Activated gamma-delta T cell (primary cell): ENCODE data around the gene LRFN2.

Experiments
- DNase-seq: peaks from one replicate; lab custom pipeline; 2025; lab: John Stamatoyannopoulos, UW

Gene LRFN2

DNA sequence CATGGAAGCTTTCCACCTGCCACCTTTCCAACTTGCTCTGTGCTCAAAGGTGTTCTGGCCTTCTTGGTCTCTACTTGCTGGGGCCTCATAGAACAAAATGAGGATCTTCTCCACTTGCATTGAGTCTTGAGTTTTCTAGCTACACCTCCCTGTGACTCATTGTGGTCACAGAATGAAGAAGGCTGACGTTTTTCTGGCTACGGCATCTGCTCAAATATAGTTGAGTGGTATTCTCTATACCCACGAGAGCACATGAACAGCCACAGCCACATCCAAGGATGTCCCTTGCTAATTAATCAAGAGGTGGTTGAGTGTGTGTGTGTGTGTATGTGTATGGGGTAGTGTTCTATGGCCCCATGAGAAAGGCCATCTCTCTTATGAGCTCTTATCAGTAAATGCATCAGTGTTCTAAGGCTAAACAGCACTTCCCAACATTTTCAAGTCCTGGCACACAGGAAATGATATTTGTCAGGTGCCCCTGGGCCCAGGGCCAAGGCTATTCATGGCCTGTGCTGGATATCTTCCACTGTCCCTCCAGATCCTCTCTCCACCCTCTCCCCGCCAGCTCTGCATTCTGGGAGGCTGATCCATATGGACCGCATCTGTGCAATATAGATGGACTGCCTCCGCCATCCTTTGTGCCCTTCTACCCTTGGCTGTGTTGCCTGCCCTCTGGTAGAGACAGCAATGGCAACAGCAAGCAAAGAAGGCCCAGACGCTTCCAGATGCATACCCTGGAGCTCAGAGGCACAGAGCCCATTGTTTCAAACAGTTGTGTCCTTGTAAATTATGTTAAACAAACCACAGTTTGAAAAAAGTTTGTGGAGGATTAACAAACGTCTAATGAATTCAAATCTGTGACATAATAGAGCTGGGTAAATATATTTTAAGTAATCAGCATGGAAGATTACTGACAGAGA is 150.2 kb downstream of the LRFN2 start:
- no peak for DNase-seq

GRCh38 chr6:40432982-40433381 is 154.2 kb downstream of the LRFN2 start:
- no peak for DNase-seq

GRCh38 chr6:40431706-40432105 is 155.5 kb downstream of the LRFN2 start:
- no peak for DNase-seq

DNA sequence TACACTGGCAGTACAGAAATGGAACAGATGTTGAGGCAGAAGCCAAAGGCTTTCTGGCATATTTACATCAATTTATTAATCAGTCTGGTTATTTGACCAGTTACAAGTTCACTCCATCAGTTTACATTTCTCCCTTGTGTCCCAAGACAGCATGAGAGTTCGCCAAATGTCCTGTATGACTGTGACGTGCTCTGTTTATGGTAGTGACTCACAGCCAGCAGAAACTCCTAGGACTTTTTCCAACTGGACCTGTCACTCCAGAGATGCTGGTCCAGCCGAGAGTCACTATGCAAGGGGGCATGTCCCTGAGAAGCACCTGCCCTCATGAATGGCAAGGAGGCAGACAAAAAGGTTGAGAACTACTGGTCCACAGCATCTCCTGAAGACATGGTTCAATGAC is 160.0 kb downstream of the LRFN2 start:
- no peak for DNase-seq

DNA sequence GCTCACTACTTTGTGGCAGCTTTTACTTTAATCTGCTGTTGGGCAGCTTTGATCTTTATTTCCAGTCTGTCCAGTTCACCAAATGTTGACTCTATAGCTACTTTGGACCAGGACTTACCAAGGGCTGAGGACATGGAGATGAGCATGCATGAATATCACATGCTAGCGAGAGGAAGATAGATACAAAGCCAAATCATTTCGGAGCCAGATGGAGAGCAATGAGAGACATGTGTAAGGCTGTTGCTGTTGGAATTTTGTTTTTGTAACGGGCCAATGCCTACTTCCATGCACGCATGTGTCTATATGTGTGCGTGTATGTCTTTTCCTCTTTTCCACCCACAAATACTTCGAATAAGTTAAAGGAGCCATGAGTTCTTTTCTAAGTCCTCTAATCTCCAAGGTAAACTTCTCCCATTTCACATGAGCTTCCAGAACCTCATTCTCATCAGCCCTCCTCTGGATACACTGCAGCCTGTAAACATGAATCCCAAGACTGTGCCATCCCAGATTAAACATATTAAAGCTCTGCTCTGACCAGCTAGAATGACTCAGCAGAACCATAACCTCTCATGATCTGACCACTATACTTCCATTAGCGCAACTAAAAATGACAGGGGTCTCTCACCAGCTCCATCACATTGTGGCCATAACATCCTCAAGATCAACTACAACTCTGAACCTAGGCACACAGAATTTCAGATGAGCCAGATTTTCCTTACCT is 160.7 kb downstream of the LRFN2 start:
- DNase-seq, result no peak

- DNase-seq, result no peak
Measured at GRCh38 chr6:40425192-40425919, 161.8 kb downstream of the LRFN2 start.

- DNase-seq, result no peak
Measured at GRCh38 chr6:40422046-40422445, 165.1 kb downstream of the LRFN2 start.

DNA sequence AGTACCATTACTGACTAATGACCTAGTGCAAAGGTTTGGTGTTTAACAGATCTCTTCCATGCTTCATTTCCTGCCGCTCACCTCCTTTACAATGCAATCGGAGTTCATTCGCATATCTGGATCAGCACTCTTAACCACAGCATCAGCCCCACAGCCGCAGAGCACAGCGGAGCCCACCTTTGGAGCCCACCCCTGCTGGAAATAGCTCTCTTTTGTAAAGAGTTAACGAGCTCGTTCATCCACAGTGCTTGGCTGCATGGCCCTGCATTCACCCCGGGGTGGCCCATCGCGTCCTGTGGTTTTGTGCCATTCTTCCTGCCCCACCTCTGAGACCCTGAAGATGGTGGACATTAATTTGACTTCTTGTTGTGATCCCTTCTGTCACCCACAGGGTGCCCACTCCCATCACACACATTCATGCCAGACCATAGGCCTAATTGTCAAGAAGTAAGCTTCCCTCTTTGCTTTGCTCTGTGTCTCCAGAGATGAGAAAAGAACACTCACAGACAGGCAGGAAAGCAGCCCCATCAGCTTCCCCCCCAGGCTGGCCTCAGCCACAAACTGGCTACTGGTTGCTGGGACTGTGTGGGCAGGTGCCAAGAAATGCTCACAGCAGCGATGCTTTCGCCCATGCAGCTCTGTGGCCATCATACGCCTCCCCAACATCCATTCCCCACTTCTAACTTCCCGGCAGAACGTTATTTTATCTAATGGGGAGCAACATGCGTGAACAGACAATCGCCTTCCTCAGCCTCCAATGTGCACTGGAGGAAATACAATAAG is 167.0 kb downstream of the LRFN2 start:
- DNase-seq, result no peak

- no peak for DNase-seq
Measured at GRCh38 chr6:40419377-40419776, 167.8 kb downstream of the LRFN2 start.

DNA sequence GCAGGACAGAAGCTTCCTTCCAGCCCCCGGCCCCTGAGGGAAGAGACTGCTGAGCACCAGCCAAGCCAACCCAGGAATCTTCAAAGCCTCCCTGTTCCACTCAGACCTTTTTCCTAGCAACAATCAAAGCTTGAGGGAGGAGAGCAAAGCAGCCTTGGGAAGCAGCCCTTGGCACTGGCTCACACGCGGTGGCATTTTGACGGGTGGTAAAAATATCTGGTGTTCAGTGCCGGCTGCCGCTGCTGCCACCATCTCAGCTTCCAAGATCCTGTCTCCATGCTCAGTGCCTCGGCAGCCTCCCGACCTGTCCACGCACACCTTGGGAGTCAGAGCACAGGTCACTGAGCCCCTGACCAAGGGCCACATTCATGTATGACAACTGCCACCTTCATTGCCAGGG is 170.1 kb downstream of the LRFN2 start:
- no peak for DNase-seq

GRCh38 chr6:40414617-40415016 is 172.5 kb downstream of the LRFN2 start:
- DNase-seq, result no peak

DNA sequence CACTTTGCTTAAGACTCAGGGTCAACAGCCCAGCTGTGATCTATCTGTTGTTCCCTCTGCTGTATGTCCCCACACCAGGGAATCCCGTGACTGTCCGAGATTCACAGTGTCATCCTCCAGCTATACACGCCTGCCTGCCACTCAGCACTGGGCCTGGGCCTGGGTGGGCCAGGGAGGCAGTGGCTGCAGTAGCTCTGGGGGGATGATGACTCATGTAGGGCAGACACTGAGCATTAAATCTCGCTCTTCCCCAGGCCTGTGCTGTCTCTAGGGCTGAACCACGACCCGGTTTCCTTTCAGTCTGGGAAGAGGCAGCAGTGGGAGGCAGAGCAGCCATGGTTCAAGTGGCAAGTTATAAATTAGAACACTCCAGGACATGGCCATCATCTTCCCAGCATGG is 173.9 kb downstream of the LRFN2 start:
- DNase-seq, result no peak

DNA sequence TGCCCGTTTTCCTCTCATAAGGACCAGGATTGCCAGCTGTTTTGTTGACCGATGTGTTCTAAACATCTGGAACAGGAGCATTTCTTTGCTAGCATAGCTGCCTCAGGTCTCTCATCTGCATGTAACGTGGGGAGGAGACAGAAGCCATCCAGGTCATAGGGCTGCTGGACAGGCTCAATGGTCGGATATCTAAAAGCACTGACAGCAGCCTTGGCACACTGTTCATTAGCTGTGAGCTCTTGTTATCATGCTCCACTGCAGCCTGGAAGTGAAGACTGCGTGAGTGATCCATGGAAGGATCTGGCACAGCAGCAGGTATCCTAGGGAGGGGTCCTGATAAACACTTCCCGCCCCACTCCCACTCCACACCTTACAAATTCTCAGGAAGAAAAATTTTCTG is 175.3 kb downstream of the LRFN2 start:
- DNase-seq, result no peak

GRCh38 chr6:40410821-40411220 is 176.3 kb downstream of the LRFN2 start:
- no peak for DNase-seq

GRCh38 chr6:40409716-40410397 is 177.3 kb downstream of the LRFN2 start:
- DNase-seq, result no peak

DNA sequence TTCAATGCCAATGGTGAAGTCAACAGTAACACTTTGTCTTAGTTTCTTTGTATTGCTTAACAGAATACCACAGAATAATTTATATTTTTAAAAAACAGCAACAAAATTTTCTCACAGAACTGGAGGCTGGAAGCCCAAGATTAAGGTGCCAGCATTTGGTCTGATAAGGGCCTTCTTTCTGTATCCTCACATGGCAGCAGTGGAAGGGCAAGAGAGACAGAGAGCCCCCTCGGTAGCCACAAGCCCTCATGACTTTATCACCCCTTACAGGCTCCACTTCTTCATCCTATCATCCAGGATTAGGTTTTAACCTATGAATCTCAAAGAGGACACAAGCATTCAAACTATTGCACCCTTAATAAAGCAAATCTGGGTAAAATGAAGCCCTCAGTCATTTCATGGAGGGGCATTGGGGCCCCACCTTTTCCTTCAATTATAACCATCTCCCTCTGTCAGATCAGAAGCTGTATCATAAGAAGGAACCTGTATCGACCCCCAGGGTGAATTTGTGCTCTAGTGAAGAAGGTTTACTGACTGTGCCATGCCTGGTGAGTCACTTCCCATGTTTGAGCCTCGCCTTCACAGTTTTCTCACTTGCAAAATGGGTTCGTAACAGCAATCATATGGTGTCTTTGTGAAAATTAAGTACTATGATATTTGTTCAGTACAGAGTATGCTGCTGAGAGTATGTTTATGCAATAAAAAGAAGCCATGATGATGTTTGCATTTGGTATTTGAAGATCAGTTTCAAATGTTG is 178.2 kb downstream of the LRFN2 start:
- DNase-seq, result no peak

DNA sequence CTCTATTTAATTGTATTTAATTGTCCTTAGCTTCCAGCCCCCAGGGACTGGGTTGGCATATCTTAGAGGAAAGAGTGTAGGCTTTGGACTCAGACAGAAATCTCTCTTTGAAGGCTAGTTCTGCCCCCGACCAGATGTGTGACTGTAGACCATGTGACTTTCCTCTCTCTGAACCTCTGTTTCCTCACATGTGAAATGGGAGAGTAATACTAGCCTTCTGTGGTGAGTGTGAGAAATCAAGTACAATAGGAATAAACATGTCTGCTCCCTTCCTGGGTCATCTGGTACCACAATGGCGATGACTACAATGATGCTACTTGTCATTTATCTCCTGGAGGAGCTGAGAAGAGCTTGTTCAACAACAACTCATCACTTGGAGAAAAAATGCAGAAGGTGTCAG is 179.9 kb downstream of the LRFN2 start:
- no peak for DNase-seq

DNA sequence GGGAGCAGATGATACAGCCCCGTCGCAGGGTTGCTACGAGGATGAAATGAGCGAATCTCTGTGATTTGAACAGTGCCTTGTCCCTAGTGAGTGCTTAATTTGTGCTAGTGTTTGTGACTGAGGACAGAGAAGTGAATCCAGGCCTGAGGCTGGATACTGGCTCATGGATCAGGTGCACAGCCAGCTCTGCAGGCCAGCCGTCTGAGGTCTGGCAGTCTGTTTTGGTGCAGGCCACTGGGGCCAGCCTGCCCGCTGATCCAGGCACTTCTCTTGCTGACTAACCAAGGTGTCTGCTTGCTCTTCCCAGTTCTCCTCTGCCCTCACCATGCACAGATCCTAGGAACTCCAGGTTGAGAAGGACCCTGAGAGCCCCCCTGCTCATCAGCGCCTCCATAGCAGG is 181.0 kb downstream of the LRFN2 start:
- no peak for DNase-seq

DNA sequence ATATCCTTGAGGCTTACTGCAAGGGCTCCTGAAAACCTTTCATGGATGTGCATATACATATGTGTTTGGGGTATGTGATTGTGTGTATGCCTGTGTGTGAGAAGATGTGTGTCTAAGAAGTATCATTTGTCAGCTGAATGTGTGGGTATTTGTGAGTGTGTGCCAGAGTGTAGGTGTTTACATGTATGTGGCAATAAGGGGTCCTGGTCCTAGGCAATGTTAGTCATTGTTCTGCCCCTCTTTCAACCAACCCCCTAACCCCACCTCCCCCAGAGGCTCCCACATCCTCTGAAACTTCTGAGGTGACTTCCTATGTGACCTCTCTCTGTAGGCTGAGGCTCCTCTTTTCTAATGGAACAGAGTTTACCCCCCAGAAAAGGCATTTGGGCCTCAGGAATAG is 186.4 kb downstream of the LRFN2 start:
- no peak for DNase-seq

- no peak for DNase-seq
Measured at GRCh38 chr6:40399888-40400457, 187.2 kb downstream of the LRFN2 start.
